ENCODE results near the gene GATA1. TPM values are rescaled to one million over a fixed set of nuclear protein-coding genes. Genes with fewer than 3 reads are reported as not detected.

Gene GATA1
- not detected in 2 replicates for total RNA-seq (2014; rRNA removed; shearing (Covaris generic))
- not detected in 2 replicates for polyA plus RNA-seq (2015; cell fraction: cytosol; rRNA removed)
- polyA plus RNA-seq (2015; cell fraction: nucleus; rRNA removed), result not detected in 2 replicates

- DNase-seq (ENCODE audit: low read depth), result no peak
These were observed at the start of gene GATA1 for GRCh38 chrX:48786341-48786800. Gene GATA1, plus strand, starts transcription at chrX:48786590. Its CDS starts 4,520 bp downstream, at chrX:48791110.

GRCh38 chrX:48736878-48737212 is 49.5 kb upstream of the GATA1 start:
- DNase-seq (ENCODE audit: low read depth), result no peak

- DNase-seq (ENCODE audit: low read depth), result peak; percentile 95
These were observed 49.0 kb upstream of the GATA1 start for GRCh38 chrX:48737213-48737938.

GRCh38 chrX:48737940-48738339 is 48.5 kb upstream of the GATA1 start:
- no peak for DNase-seq (ENCODE audit: low read depth)

- peak; percentile 90 for DNase-seq (ENCODE audit: low read depth)
These were observed 44.6 kb upstream of the GATA1 start for GRCh38 chrX:48741834-48742233.

GRCh38 chrX:48745222-48745621 is 41.2 kb upstream of the GATA1 start:
- DNase-seq (ENCODE audit: low read depth), result no peak

- no peak for DNase-seq (ENCODE audit: low read depth)
These were observed 38.9 kb upstream of the GATA1 start for GRCh38 chrX:48747415-48748016.

GRCh38 chrX:48749182-48749581 is 37.2 kb upstream of the GATA1 start:
- DNase-seq (ENCODE audit: low read depth), result no peak

- no peak for DNase-seq (ENCODE audit: low read depth)
These were observed 35.0 kb upstream of the GATA1 start for GRCh38 chrX:48751343-48751742.

- DNase-seq (ENCODE audit: low read depth), result no peak
These were observed 33.9 kb upstream of the GATA1 start for GRCh38 chrX:48752498-48752897.

- DNase-seq (ENCODE audit: low read depth), result no peak
These were observed 32.6 kb upstream of the GATA1 start for GRCh38 chrX:48753708-48754228.

GRCh38 chrX:48754238-48754637 is 32.2 kb upstream of the GATA1 start:
- no peak for DNase-seq (ENCODE audit: low read depth)

GRCh38 chrX:48761674-48762471 is 24.5 kb upstream of the GATA1 start, which contains the start of gene GLOD5:
Gene GLOD5, plus strand, starts transcription at chrX:48761747. Its CDS starts 44 bp downstream, at chrX:48761791.
- peak; percentile 14 for DNase-seq (ENCODE audit: low read depth)

- no peak for DNase-seq (ENCODE audit: low read depth)
These were observed 17.2 kb upstream of the GATA1 start for GRCh38 chrX:48769230-48769629.

GRCh38 chrX:48770296-48770695 is 16.1 kb upstream of the GATA1 start:
- DNase-seq (ENCODE audit: low read depth), result no peak

GRCh38 chrX:48772602-48773001 is 13.8 kb upstream of the GATA1 start:
- DNase-seq (ENCODE audit: low read depth), result no peak

GRCh38 chrX:48776818-48777439 is 9.5 kb upstream of the GATA1 start:
- DNase-seq (ENCODE audit: low read depth), result no peak

- DNase-seq (ENCODE audit: low read depth), result no peak
These were observed 7.0 kb upstream of the GATA1 start for GRCh38 chrX:48779399-48779798.

- no peak for DNase-seq (ENCODE audit: low read depth)
These were observed 4.7 kb upstream of the GATA1 start for GRCh38 chrX:48781705-48782104.

GRCh38 chrX:48782216-48782615 is 4.2 kb upstream of the GATA1 start:
- no peak for DNase-seq (ENCODE audit: low read depth)

- DNase-seq (ENCODE audit: low read depth), result no peak
These were observed 3.6 kb upstream of the GATA1 start for GRCh38 chrX:48782795-48783194.

Data from HT1080 (cell line).